ENCODE data around the gene PRL. TPM values are rescaled to one million over a fixed set of nuclear protein-coding genes. Genes with fewer than 3 reads are reported as not detected.

The PRL gene
- total and polyA plus RNA-seq, 2 of the 8 experiments (the other 6 are each of a cell fraction or from before 2014, with no cell fraction given) = not detected

GRCh38 chr6:22300273-22300998 lies 3.6 kb upstream of the PRL start:
- Histone ChIP-seq H3K79me1 (ENCODE audit: low read depth, low read length) (no peaks in the 10 kb centered on the region), H3K14ac (ENCODE audit: insufficient read length) (no peak overlapping the region), H2BK12ac (ENCODE audit: low read depth, low read length) (no peak overlapping the region), H2BK15ac (ENCODE audit: low read length) (no peak overlapping the region), H4K5ac (ENCODE audit: insufficient read length, low read depth, low read length) (no peak overlapping the region), H3K9me3 (ENCODE audit: insufficient read depth in 2 of 2, low read depth in 1 of 2, low read length in 1 of 2) (no peaks in the 10 kb centered on the region), H3K23me2 (ENCODE audit: low read depth, low read length) (no peaks in the 10 kb centered on the region), H3K36me3 (ENCODE audit: control insufficient read depth in 2 of 4, insufficient read depth in 4 of 4, low read length in 3 of 4) (no peaks in the 10 kb centered on the region), H2BK5ac (ENCODE audit: low read depth, low read length) (no peak overlapping the region), H2AFZ (ENCODE audit: low read length) (no peak overlapping the region), H4K91ac (replicated peaks; ENCODE audit: insufficient read length, low read length) (no peak overlapping the region), H3K27me3 (replicated peaks in 1 of 4; ENCODE audit: control insufficient read depth in 3 of 4, extremely low read depth in 1 of 4, insufficient read depth in 3 of 4, low read length in 3 of 4) (no peaks in the 10 kb centered on the region), H3K18ac (ENCODE audit: extremely low read depth, low read length) (no peak overlapping the region), H2BK120ac (replicated peaks; ENCODE audit: low read depth, low read length) (no peak overlapping the region), H3K27ac (ENCODE audit: low read depth, low read length) (no peak overlapping the region), H3K4me3 (ENCODE audit: extremely low read depth in 1 of 4, insufficient read depth in 2 of 4, low read depth in 3 of 4, low read length in 4 of 4) (no peak overlapping the region), H3K79me2 (ENCODE audit: control insufficient read depth in 1 of 2, insufficient read depth in 2 of 2, low read length in 2 of 2) (no peaks in the 10 kb centered on the region), H2BK20ac (ENCODE audit: low read length) (no peak overlapping the region), H4K20me1 (replicated peaks in 1 of 2; ENCODE audit: control insufficient read depth in 1 of 2, insufficient read depth in 2 of 2, low read length in 2 of 2) (no peaks in the 10 kb centered on the region), H4K8ac (ENCODE audit: extremely low read depth, insufficient read depth, low read length) (no peak overlapping the region), H3K56ac (replicated peaks; ENCODE audit: insufficient read length, low read depth, low read length) (no peak overlapping the region), H3K4ac (replicated peaks; ENCODE audit: insufficient read length, low read depth, low read length) (no peak overlapping the region), H3K4me1 (replicated peaks in 1 of 4; ENCODE audit: control insufficient read depth in 3 of 4, insufficient read depth in 4 of 4, low read length in 3 of 4) (no peaks in the 10 kb centered on the region), H3K23ac (ENCODE audit: insufficient read length) (no peak overlapping the region), H2AK5ac (ENCODE audit: low read depth, low read length) (no peak overlapping the region), H3K4me2 (ENCODE audit: insufficient read depth in 1 of 2, low read depth in 2 of 2, low read length in 2 of 2) (no peak overlapping the region), H3K9ac (replicated peaks in 1 of 4; ENCODE audit: extremely low read depth in 1 of 4, low read depth in 3 of 4, low read length in 3 of 4) (no peak overlapping the region)
- TF ChIP-seq SUZ12 (IDR thresholded peaks at IDR 0.05; ENCODE audit: low read length) (no peak), SRF (IDR thresholded peaks at IDR 0.05; ENCODE audit: low read depth, low read length) (peak; percentile 87), SAP30 (IDR thresholded peaks at IDR 0.05; ENCODE audit: insufficient read depth, insufficient replicate concordance, low read length) (no peak), SIX5 (IDR thresholded peaks at IDR 0.05; ENCODE audit: low read depth, low read length) (no peak), CTBP2 (IDR thresholded peaks at IDR 0.05; ENCODE audit: borderline replicate concordance, insufficient read depth, insufficient read length, low read length) (no peak), TAF7 (optimal IDR thresholded peaks at IDR 0.05; ENCODE audit: borderline replicate concordance, low read depth, low read length) (no peak)
- FAIRE-seq (no peak), DNase-seq (ENCODE audit: low read depth in 1 of 2, low spot score in 2 of 2) (no peak)
- ChIA-PET CTCF (ENCODE audit: partially characterized antibody) (no interaction called here), POLR2A (ENCODE audit: partially characterized antibody) (no interaction called here)
- WGBS, 2 experiments (ENCODE audit: extremely low coverage in 1 of 2, insufficient coverage in 1 of 2, insufficient read length in 1 of 2, insufficient replicate concordance in 2 of 2, low coverage in 1 of 2, low lambda C conversion rate in 2 of 2, missing lambda C conversion rate in 1 of 2) = 90% methylated on average over 4 of the region's 4 CpGs; no CpG with 5 or more reads in 1 of the 2 experiments
